Femur (tissue), 1 donor: ENCODE measurements around the gene BCL2.
A peak's percentile ranks its signal among the peaks of the same experiment; 100 is the strongest.

ENCODE experiments used
- DNase-seq: peaks from one replicate; pipeline ENCODE4 v3.0.0-alpha.2; 2017

The BCL2 gene

DNA sequence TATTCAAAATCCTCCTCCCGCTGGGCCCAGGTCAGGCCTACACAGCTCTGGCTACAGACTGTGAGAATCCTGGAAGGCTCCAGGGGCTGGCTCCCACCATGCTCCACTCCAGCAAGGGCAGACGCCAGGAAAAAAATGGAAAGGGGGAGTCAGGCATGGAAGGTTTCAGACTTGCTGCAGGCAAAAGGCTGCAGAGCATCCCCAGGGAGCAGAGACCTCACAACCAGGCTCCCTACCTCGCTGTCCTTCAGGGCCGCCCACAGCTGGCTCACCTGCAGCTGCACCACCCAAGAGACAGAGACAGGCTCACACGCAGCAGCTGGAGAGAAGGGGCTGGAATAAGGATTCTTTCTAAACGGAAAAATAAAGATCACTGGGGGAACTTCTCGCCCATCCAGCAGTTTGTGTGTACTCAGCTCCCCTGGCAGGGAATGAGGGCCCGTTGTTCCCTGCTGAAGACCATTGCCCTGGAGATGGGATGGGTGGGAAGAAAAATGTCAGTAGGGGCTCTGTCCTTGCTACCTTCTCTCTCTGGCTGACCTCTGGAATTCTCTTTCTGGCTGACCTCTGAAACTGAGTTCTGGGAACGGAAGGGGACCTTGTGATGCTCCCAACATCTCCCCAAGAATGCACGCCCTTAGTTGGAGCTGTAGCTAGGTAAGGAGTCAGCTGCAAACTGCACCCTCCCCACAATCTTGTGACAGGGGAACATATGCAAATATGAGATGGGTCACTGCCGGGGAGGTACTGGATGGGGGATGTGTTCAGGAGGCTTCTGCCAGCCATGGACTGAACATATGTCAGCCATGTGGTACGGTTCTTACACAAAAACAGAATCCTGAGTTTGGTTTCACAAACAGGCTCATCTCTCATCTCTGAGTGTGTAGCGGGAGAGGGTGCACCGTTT, 34.5 kb downstream of the BCL2 start:
- DNase-seq: peak; percentile 64

DNA sequence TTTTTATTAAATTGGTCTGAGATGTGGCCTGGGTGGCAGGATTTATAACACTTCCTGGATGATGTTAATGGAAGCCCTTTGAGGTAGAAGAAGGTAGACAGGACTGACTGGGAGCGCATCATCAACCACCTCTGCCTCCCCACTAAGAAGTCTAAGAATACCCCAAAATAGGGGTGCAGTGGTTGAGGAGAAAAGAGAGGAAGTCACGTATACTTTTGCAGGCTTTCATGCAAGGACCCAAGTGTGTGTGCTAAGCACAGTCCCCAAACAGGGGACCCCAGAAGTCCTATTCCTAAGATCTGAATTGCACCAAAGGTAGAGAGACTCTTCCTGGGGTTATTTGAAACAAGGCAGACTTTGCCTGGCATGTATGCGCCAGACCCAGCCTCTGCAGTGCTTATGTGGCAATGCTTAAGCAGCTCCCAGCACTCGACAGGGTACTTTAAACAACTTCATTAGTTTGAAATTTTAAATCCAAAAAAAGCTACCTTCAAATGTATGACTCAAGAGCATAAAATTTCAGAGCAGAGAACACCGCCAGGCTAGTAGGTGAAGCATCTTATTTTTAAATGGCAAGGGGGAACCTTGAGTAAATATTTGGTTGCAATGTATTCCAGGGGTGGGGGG, 35.3 kb downstream of the BCL2 start:
- no peak for DNase-seq

DNA sequence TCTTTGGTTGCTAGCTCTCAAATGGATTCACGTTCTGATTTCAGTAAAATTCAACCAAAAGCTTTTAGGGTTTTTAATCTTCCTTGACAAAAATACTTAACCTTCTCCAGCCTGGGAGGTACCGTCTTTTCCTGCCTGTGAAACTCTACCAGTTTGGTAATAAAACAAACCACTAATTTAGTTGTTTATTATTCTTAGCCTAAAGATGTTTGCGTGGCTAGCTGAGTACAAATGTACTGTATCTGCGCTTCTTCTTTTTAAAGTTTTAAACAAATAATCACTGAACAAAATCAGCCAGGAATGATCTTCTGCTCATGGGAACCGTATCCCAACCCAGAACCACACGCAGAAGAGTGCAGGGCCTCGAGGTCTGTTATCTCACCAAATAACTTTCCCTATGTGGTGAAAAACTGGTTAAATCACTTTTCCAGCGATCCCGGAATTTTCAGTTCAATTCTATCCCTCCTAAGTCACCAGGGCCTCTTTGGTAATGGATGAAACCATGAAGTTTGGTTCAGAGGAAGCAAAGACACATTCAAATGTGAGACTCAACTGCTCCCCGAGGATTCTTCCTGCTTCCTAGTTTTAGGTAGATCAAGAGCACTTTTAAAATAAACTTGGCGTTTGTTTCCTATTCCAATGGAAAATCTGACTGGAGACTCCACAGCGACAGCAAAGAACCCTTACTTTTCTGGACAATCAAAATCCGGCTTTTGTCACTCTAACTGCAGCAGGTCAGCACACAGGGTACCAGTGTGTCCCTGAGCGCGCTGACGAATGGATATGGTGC, 36.1 kb downstream of the BCL2 start:
- no peak for DNase-seq

DNA sequence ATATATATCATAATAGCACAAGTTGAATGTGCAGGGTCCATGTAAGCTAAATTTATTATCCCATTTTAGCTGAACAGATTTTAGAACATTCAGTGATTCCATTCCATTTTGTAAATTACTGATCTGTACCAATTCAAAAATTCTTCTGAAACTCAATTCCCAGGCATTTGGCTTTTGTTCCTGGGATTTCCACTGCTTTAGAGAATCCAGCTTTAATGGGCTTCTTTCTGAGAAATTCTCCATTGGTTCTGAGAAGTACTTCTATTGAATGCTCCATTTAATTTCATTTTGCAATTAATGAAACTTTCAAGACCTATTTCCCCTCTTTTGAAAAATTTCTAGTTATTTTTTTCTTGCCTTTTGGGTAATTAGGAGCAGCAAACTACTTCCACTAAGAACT, 36.8 kb downstream of the BCL2 start:
- DNase-seq: no peak

DNA sequence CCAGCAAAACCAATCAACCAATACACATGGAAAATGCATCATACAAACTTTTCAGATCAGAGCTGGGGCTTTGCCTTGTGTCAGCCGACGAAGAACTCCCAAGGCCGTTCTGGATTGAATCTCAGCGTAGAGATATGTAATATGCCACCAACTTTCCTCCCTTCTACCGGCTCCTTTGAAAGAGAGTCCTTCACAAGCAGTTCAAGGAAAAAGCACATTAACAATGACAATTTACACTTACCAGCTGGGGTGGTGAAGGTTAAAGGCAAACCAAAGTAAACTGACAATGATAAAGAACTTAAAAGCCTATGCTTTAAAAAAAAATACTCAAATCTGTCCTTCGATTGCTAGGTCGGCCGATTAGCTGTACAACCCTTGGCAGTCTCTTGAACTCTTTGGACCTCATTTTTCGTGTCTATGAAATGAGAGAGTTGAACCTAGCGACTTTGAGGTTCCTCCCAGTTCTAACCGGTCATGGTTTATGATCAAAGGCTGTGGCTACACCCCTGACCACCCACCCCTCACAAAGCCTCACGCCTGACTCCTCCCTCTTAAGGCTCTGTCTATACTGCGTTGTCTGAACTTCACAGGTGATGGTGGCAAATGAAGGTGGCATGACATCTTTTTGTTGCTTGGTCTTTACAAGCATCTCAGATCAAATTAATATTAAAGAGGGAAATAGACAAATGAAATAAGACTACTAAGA, 46.2 kb downstream of the BCL2 start:
- no peak for DNase-seq

DNA sequence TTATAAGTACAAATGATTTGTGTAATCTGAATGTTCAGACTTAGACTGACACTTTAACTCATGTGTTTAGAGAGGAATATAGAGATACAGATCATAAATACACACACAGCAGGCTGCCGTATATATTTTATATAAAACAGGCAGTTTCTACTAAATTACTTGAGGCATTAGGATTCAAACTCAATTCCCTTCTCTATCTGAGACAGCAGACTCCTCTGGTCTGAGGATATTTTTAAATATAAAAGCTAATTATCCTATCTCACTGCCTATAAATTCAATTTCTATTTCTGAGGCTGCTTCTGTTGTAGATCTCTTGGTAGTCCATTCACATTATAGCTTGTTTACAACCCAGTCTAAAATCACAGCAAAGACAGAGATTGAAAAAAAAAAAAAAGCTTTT, 46.9 kb downstream of the BCL2 start:
- DNase-seq: no peak

DNA sequence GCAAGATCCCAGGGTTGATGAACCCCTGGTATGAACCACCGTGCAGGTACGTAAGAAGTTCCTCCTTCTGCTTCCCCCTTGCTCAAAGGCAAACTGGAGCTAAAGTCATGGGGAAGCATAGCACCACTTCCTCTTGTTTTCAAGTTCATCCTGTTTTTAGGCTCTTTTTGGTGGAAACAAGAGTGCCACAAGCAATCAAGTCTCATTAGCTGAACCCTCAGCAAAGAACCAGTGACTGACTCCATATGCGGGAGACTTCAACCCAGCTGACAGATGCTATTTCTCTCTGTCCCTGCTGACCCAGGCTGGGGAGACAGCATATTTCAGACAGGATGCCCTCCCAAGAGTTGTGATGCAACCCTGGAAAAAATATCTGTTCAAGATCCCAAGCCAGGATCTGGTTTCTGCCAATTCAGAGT, 47.7 kb downstream of the BCL2 start:
- no peak for DNase-seq

DNA sequence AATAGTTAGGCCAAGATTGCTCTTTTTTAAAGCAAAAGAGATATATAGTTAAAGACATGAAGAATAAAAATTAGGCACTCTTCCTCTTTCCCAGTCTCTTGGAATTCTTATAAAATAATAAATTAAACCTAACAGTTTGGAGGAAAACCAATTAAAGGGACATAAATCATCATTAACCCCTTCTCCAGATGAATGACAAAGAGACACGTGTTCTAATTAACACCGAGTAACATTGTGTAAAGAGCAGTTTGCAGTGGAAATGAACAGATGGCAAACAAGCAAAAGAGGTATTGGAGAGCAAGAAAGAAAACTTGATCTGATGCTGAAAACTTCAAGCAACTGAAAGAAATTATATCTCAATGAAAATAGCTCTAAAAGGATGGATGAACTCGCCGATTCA, 48.4 kb downstream of the BCL2 start:
- no peak for DNase-seq

DNA sequence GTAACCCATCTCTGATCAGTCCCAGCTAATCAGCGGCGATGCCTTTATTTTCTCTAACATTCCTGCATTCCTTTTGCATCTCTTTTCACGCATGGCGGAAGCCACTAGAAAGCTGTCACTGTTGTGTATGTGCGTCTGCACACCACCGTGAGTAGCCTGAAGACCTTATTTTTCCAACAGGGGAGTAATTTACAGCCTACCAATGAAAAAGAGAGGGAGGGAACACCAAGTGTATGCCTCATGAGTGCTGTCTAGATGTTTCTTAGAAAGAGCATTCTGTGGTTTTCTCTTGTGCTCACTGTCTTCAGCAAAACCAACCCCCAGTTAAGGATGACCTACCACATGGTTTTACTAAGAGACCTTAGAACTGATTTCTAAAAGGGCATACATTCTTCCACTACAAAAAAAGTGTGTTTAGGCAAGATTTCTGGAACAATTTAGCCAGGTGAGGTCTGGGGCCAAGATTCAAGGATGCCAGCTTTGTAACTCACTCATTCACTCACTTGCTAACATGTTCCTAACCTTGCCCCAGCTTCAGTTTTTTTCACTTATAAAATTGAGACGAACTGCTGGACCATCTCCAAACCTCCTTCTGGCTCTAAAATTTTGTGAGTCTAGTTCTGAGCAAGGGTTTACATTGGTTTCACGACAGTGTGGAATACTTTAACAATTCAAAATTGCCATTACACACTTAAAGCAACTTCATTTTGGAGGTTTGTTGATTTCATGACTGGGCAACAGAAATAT, 51.4 kb downstream of the BCL2 start:
- no peak for DNase-seq

DNA sequence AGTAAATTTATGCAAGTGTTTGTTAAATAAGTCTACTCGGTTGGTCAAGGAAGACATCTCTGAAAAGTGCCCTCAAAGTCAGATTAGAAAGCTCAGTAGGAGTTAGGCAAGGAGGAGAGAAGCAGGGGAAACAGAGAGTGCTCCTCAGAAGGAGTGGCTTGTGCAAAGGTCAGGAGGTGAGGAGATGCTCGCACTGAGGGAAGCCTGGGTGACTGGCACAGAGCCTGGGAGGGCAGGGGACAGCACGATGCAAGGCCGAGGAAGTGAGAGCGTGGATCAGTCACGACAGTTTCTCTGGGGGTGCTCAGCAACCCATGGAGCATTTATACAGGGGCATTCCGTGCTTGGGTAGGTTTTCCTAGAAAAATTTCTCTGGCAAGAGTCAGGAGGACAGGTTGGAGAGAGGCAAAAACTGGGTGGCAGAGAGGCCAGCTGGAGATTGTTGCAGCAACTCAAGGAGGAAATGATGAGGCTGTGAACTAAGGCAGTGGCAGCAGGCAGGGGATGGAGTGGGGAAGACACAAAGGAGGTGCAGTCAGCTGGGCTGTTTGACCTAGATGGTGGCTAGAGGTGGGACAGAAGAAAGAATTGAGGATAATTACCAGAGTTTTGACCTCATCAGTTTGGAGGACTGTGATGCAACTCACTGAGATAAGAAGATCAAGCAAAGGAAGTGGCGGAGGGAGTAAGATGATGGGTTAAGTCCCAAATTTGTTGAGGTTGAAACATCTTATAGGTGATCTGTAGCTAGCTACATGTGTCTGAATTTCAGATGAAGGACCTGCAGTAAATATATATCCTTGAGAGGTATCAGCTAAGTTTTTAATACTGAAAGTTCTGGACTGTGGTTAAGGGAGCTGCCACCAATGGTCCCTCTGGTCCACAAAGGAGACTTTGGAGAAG, 52.4 kb downstream of the BCL2 start:
- DNase-seq: no peak

DNA sequence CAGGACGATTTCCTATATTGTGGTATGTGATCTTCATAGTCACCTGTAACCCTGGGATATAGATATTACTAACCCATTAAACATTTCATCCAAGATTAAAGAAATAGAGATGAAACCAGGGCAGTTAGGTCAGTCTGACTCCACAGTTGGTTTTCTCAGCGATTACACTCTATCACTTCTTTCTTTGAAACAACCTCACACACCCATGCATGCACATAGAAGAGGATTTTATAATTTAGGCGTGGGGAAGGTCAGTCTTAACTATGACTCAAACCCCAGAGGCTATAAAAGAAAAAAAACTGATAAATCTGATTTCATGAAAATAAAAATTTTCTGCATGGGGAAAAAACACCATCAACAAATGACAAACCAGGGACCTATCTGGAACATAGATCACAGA, 54.2 kb downstream of the BCL2 start:
- DNase-seq: no peak

DNA sequence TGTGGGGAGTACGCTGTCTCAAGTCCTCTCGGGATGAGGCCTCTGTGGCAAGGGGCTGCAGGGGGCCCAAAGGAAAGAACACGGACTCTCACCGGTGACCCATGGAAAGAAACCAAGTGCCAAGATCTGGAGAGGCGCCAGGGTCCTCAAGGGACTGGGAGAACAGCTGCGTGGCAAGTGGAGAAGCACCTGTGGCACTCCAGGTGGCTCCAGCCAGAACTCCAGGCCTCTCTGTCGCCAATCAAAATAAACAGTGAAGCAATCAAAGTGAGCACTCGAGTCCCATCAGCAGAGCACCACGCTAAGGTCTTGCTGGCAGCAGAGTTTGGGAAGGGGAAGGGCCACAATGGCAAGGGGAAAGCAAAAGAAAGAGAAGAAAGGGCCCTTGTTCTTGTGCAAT, 54.7 kb downstream of the BCL2 start:
- no peak for DNase-seq

DNA sequence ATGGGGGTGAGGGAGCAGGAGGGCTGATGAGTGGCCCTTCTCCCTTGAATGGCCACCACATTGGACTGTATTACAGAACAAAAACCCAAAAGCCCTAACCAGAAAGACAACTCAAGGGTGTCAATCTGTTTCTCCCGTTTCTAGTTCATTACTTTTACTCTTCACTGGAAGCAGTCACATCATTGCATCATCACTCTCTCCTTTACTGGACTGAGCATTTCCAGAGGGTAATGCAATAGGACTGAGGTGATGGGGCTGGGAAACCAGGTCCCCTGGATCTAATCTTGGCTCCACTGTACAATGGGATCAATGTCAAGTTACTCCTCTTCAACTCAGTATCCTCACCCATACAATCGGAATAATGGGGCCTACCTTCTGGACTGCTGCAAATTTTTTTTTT, 56.1 kb downstream of the BCL2 start:
- no peak for DNase-seq

DNA sequence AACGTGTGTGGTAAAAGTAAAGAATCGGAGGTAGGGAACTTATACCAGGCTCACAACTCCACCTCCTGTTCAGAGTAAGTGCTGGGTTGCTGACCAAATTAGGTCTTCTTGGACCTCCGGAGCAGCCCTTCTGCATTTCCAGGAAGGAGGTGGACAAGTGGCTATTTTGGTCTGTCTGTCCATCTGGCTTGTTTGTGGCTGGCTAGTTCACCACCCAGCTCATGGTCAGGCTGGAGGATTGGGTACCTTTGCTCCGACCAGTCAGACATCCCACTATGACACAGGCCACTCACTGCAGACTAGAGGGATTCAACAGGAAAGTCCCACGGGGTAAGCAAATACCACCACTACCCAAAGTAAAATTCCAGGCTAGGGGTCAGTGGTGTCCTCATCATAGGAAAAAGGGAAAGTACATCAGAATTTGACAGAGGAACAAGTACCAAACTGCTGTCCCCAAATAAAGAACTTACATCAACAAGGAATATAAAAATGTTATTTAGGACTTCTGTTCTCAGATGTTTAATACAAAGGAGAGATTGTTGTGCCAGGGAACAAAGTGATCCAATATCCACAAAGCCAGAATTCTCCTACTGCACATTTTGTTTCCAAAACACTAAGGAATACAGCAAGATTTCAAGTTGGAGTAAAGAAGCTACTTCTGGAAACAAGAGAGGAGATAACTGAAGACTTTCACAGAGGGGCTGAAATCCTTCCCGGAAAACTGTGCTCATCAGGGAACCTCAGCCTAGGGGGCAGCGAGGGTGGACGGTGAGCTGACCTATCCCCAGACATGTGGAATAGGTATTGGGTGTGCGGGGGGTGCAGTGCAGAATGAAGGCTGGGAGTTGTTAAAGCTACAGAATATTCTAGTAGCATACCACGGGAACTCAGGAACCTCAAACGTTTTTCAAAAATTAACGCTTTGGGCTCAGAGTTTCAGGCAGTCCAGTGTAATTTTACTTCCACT, 56.9 kb downstream of the BCL2 start:
- DNase-seq: peak; percentile 58

DNA sequence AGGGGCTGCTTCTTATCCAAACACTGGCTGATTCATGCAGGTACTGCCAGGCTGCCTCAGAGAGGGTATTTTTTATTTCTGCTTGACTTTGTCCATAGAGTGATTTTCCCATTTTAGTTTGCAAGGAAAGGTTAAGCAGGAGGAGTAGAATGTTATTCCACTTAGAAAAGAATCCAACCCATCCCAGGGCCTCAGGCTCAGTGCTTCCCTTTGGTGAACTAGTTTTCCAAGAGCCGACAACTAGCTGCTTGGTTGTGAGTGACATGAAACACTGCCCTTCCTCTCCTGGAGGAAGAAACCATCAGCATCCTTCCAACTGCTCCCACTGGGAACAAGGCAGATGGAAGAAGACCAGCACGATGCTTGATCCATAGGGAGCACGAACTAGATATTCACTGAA, 58.5 kb downstream of the BCL2 start:
- no peak for DNase-seq

DNA sequence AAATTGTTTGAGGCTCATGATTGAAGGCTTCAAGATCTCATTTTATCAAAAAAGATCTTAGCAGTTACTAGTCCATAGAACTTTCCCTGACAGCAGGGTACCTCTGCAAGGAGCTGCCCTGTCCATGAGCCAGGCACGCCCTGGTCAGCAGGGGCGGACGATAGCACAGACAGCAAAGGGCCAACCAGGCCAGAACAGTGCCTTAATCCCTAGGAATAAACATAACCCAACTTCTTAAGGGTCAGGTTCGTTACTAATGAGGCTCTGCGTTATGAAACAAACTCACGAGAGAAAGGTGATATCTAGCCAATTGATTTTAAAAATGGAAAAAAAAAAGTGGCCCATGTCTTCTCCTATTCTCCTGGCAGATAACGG, 59.2 kb downstream of the BCL2 start:
- no peak for DNase-seq

DNA sequence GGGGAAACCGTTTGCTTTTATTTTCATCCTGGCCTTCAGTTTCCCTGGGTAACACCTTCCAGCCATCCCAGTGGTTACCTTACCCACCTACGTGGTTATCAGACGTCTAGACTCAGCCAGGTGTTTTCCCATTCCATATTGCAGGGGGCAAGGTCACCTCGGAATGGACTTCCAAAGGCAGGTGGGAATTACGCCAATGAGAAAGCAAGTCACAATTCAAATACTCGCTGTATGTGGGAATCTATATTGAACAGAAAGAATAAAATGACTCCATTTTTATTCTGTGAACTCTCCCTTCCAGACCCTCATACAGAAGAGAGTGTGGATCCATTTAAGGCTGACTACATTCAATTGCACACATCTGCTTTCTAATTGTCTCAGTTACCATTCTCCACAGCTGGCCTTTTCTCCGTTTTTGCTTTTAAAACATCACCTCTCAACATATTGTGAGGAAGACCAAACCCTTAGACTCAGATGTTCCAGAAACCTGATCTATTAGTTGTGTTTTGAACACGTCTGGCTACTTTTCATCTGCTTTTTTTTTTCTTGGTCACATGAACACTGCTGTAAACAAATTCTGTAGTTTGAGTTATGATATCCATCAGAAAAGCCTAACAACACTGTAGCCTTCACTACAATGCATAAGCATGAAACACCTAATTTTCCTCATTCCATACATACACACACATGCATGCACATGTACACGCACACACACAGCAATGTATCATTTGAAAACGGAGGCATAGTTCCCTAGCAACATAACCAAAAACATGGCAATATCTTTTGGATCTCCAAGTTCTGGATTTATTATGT, 59.8 kb downstream of the BCL2 start:
- no peak for DNase-seq

DNA sequence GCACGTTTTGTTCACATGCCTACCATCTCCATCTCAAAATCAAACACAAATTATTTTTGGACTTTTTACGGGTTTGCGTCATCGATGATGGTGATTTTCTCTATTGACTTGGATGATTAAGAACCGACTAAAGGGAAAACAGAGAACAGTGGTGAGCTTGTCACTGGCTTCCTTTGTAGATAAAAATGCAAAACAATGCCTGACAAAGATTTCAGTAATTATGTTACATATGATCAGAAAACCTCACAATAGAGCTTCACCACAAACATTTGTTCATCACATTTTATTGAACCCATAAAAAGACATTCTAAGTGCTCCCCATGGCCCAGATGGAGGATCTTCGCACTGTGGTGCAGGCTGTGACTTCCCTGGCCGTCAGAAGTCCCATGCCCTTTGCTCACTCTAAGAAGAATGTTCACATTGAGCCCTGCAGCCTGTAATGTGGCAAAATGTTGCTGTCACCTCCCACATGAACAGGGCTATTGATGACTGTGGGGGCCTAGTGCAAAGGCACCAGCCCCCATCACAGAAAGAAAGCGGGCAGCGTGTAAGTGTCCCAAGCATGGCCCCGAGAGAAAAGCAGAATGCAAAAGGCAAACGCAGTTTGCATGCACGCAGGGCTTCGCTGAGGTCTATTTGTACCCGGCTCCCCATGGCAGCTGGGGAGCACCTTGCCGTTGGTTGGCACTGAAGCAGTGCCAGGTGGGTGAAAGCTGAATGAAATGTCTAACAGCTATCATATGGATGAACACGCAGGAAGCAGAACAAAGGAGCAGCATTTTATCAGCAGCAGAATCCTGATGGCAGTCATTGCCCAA, 60.6 kb downstream of the BCL2 start:
- DNase-seq: no peak
